GM04503 (cell line): Measurements from ENCODE around the gene CDK14.
"Not testable (repeated sequence)": the region's sequence is repeated elsewhere in the genome, so short reads cannot be mapped to it uniquely, and the experiment has no call there.

Source experiments
- DNase-seq: peaks from one replicate; pipeline ENCODE4 v3.0.0-alpha.2; 2012; ENCODE audit warnings: low read depth

Gene CDK14

GRCh38 chr7:90794234-90794633, 198.1 kb downstream of the CDK14 start:
- not testable (repeated sequence) for DNase-seq

GRCh38 chr7:90797596-90797995, 201.5 kb downstream of the CDK14 start:
- DNase-seq = no peak

GRCh38 chr7:90804370-90804769, 208.2 kb downstream of the CDK14 start:
- DNase-seq = no peak

DNA sequence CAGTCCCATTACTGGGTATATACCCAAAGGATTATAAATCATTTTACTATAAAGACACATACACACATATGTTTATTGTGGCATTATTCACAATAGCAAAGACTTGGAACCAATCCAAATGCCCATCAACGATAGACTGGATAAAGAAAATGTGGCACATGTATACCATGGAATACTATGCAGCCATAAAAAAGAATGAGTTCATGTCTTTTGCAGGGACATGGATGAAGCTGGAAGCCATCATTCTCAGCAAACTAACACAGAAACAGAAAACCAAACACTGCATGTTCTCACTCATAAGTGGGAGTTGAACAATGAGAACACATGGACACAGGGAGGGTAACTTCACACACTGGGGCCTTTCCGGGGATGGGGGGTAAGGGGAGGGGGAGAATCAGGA, 219.4 kb downstream of the CDK14 start:
- not testable (repeated sequence) for DNase-seq

DNA sequence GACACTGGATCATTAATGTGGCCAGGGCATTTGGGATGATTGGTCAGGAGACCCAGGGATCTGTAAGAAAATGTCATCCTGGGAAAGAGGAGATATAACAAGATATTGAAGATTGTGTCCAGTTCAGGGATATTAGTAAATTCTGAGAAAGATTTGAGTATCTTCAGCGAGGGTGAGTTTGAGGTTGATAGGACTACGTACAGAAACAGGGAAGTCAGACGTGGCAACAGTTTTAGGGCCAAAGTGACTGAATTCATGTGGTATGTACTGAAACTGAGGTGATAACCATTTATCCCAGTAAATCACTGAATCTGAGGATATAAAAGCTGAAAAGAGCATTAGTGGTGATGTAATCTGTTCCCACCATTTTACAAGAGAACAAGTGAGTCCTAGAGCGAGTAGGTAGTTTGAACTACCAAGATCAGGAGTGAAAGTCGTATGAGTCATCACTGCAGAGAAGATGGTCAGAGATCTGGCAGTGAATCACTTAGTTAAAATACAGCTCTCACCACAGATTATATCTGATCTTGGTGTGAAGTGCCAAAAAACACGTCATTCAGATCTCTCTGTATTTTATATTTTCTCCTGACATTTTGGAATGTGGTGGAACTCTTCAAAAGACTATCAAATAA, 220.5 kb downstream of the CDK14 start:
- peak; percentile 86 for DNase-seq

GRCh38 chr7:90817151-90817550, 221.0 kb downstream of the CDK14 start:
- no peak for DNase-seq

- no peak for DNase-seq
These were observed 221.7 kb downstream of the CDK14 start for GRCh38 chr7:90817846-90818245.

DNA sequence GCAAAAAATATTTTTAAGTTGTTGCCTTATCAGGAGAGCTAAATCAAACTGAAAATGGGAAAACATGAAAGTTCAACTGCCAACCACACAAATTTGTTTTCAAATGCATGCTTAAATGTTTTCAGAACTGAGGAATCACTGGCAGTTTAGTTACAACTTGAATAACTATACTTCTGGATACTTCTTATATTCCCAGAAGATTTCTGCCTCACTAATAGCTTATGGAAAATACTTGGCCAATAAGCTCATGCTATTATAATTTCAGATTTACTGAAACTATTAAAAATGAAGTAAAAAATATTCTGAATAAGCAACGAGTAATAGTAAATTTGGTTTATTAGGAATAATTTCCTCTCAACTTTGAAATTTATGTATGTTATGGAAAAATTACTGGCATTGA, 222.2 kb downstream of the CDK14 start:
- no peak for DNase-seq

GRCh38 chr7:90821961-90822620, 226.0 kb downstream of the CDK14 start:
- no peak for DNase-seq

GRCh38 chr7:90824386-90825307, 228.5 kb downstream of the CDK14 start:
- peak; percentile 59 for DNase-seq

GRCh38 chr7:90825779-90826178, 229.7 kb downstream of the CDK14 start:
- DNase-seq = peak; percentile 89

- DNase-seq = no peak
These were observed 232.5 kb downstream of the CDK14 start for GRCh38 chr7:90828601-90829000.

DNA sequence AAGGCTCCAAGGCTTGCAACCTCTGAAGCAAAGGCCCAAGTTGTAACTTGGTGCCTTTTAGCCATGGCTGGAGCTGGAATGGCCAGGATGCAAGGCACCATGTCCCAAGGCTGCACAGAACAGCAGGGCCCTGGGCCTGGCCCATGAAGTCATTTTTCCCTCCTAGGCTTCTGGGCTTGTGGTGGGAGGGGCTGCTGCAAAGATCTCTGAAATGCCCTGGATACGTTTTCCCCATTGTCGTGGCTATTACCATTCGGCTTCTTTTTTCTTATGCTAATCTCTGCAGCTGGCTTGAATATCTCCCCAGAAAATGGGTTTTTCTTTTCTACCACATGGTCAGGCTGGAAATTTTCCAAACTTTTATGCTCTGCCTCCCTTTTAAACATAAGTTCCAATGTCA, 234.2 kb downstream of the CDK14 start:
- no peak for DNase-seq

DNA sequence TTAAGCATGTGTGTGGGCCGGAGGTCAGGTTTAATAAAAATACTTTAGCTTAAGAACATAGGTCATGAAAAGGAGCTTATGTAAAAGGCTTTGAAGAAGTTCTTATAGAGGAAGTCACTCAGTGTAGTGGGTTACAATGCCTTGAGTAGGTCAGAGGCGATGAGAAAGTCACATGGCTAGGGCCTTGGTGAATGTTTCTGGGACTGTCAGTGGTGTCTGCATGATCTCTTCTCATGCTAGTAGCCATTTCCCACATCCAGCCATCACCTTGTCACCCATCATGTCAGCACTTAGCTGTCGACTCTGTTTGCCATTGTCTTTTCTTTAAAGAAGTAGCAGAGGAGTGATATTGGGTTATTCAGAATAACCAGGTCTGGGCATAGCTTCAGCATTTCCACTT, 236.6 kb downstream of the CDK14 start:
- no peak for DNase-seq

GRCh38 chr7:90833443-90833842, 237.3 kb downstream of the CDK14 start:
- DNase-seq = no peak

DNA sequence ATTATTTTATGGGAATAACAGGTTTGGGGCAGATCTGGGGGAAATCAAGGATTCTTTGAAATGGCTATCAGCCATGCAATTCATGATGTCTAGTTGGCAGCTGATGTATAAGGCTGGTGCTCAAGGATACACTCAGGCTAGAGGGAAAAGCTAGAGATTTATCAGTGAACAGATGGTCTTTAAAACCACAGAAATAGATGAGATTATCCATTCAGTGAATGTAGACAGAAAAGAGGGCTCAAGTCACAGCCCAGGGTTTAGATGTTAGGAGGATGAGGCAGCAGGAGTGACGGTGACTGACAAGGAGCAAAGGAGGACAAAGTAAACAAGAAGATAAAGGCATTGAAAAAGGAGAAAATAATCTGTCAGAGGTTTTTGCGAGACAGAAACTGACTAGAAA, 238.7 kb downstream of the CDK14 start:
- no peak for DNase-seq

- DNase-seq = no peak
These were observed 239.7 kb downstream of the CDK14 start for GRCh38 chr7:90835861-90836260.

DNA sequence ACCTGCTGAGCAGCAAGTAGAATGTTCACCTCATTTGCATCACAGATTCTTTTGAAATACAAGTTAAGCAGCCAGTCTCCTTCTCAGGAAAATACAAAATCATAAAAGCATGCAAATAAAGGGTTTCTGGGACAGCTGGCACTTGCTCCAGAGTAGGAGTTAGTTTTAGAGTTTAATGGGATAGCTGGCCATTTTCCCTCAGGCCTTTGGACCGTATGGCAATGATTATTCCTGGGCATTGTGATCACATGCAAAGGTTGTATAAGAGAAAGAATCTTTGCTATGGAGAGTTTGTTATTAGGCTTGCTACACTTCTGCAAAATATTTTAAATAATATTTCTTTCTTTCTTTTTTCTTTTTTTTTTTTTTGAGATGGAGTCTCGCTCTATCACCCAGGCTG, 240.8 kb downstream of the CDK14 start:
- no peak for DNase-seq

DNA sequence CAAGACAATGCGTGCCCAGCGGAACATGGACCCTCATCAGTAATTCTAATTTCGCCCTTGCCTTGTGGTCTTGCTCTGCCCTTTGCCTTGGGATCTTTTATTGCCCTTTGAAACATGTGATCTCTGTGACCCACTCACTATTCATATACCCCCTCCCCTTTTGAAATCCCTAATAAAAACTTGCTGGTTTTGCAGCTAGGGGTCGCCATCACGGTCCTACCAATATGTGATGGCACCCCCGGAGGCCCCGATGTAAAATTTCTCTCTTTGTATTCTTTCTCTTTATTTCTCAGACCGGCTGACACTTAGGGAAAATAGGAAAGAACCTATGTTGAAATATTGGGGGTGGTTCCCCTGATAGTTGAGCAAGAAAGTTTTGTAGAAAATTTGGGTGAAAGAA, 242.7 kb downstream of the CDK14 start:
- no peak for DNase-seq

DNA sequence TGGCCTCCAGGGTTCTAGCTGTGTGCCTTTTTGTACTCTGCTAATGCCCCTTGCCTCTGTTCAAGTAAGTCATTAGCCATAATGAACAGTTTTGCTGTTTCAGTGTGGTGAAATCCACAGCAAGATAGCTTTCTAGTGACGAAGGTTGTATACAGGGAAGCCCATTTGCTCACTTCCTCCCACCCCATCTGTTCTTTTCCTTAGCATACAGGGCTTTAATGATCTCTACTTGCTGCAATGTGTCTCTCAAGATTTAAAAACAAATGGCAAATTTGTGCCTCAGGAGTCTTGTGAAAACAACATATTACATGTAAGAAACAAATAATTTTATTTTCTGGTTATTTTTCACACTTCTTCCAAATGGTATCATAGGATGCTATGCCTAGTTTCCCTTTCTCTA, 243.2 kb downstream of the CDK14 start:
- DNase-seq = no peak

- DNase-seq = no peak
These were observed 243.7 kb downstream of the CDK14 start for GRCh38 chr7:90839727-90840291.

- no peak for DNase-seq
These were observed 245.8 kb downstream of the CDK14 start for GRCh38 chr7:90841759-90842429.
